Measurements from ENCODE around the gene RAPGEF5.
"Not testable (repeated sequence)": the region's sequence is repeated elsewhere in the genome, so short reads cannot be mapped to it uniquely, and the experiment has no call there.

The RAPGEF5 gene

DNA sequence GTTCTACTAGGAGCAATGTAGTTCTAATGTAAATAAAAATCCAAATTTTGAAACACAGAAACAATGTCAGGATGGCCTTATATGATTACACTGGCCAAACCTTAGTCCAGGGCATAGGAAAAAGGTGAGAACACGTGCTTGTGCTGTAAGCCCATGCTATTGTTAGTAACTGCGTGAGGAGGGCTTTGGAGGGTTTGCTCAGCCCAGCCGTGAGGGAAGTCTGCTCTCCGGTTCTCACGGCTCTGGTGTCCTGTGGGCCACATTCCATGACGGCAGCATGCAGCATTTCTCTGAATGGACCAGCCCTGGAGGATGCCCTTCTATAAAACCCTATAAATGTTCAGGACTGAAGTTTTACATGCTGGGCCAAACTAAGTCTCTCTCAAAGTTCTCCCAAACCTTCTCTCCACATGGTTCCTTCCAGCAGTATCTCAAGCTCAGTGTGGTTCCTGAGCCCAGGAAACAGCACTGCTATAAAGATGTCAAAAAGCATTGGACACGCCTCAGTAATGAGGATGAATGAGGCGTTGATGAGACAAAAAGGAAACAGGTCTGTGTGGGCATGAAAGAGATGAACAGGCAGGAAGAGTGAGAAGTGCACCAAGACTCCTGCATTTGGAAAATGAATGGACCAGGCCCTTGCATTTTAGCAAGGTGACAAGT lies 236.4 kb downstream of the RAPGEF5 start:
- DNase-seq (ENCODE audit: low spot score), result no peak

DNA sequence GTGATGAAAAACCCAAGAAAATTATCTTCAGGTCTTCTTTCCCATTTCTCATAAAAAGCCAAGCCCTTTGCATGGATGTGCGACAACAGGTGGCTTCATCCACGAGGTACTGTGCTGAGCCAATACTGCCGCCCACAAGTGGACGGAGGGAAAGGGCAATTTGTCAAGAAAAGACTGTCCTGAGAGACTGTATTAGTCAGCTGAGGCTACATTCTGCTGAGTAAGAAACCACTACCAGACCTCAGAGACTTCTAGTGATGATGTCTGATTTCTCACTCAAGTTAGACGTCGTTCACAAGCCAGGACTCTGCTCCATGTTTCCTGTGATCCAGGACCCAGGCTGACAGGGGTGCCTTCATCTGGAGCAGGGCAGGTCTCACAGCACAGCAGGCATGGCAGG lies 239.7 kb downstream of the RAPGEF5 start:
- no peak for DNase-seq (ENCODE audit: low spot score)

DNA sequence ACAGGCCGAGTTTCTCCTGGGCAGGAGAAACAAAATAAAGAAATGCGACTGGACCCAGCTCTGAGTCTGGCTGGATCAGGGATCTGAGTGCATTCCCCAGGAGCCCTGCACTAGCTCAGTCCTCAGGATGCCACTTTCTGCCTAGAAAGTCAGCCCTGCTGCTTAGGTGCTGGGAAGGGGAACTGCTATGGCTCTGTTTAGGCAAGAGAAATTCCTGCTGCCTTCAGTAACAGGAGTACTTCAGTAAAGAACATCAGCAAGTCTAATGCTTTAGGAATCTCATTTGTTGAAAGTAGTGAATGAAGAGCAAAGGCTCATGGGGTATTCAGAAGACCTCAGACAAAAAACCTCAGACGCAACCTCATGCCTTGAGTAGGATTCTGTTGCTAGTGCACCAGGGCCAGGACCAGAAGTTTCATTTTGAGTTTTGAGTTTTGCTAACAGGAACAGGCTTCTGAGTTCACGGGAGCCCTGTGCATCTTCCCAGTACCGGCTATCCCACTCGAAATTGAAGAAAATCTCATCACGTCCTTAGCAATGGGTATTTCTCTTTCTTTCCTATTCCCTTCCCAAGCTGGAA lies 240.4 kb downstream of the RAPGEF5 start:
- no peak for DNase-seq (ENCODE audit: low spot score)

DNA sequence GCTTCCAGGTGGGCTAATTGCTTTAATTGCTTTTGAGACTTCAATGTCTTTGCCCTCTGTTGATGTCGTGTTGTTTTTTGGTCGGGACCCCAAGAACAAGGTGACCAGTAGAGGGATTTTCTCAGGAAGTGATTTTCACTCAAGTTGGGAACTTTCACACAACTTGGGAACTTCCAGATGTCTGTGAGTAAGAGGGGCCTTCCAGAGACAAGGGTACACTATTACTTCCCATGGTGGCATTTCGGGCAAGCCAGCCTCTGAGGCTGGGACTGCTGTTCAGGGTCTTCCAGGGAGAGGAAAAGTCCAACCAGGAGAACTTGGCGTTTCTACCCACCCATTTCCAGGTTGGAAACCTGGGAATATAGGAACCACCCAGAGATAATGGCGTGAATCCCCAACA lies 241.3 kb downstream of the RAPGEF5 start:
- no peak for DNase-seq (ENCODE audit: low spot score)

DNA sequence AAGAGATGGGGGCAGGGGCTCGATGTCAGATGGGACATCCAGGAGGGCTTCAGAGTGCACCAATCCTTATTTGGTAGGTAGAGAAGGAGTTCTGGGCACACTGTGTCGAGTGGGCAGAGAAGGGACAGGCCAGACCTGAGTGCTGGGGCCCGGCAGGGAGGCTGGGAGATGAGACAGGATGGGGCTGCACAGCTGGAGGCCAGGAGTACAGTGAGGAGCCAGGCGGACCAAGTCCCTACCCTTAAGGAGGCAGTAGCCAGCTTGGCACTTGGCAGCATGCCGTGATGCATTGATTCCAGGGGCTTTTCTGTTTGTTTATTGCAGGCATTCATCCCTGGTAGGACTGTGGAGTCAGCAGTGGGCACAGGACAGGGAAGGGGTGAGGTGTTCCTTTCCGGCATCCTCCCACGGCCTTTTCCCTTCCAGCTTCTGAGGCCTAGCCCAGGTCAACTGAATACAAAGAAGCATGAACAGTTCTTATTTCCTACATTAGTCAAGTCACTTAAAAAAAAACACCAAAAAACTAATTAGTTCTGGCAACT lies 242.4 kb downstream of the RAPGEF5 start:
- no peak for DNase-seq (ENCODE audit: low spot score)

DNA sequence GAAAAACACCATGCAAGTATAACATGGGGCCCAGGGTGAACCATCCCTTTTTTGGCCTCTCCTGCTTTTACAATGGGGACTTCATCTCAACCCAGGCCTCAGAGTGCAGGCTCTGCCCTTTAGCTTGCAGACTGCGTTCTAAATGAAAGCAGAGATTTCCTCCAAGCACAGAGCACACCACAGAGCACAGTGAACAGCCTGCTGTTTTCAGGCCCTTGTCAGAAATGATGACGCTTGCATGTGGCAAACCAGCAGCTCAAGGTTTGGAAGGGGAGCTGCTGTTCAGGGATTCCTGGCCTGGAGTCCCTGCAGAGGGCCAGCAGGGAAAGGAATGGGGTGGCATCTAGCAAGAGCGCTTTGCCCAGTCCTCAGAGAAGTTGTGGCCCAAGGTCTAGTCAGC lies 243.9 kb downstream of the RAPGEF5 start:
- DNase-seq (ENCODE audit: low spot score), result no peak

DNA sequence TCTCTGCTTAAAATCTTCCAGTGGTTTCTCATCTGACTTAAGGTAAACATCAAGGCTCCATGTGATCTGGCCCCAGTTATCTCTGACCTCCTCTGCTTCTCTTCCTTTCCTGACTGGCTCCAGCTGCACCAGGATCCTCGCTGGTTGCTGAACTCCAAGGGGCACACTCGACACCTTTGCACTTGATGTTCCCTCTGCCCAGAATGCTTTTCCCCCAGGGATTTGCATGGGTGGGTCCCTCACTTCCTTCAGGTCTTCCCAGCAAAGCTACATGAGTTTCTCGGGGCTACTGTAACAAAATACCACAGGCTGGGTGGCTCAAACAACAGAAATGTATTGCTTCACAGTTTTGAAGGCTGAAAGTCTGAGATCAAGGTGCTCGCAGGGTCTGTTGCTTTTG lies 245.3 kb downstream of the RAPGEF5 start:
- DNase-seq (ENCODE audit: low spot score), result no peak

DNA sequence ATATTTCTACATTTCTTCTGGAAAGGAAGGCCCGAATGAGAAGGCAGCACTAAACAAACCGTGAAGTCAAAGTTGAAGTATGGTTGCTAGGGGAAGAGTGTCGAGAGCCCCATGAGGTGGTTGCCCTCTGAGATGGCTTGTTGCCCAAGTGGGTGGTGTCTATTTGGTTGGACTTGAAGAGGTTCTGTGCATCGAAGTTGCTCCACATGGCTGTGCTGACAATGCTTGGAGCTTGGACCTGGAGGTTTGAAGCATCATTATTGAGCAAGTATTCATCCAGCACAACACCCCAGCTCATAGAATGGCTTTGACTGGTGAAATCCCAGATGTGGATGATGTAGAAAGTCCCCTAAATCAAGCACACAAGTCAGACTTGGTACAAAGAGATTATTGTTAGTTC lies 246.1 kb downstream of the RAPGEF5 start:
- DNase-seq (ENCODE audit: low spot score), result no peak

DNA sequence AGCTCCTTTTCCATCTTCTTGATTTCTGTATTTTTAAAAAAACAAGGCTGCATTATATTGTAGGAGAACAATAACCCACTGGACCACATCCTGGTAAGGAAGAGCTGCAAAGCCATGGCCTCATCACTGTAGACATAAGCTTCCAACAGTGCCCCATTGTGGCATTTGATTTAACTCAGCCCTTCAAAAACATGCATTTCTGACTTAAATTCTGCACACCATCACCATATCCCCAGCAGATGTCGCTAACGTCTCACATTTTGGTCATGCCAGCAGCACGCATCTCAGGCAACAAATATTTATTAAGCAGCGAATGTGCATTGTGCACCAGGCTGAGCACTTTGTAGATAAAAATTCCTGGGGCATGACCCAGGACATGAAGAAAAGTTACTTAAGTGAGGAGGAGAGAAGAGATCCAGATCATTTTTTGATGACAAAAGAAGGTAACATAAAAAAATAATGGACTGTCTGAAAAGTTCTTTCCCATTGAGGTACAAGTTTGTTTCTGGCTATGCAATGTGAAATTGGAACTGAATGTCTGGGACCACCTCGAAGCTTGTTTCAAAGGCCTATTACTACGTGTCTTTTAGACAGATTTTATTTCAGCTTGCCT lies 246.6 kb downstream of the RAPGEF5 start:
- DNase-seq (ENCODE audit: low spot score), result peak; percentile 91

DNA sequence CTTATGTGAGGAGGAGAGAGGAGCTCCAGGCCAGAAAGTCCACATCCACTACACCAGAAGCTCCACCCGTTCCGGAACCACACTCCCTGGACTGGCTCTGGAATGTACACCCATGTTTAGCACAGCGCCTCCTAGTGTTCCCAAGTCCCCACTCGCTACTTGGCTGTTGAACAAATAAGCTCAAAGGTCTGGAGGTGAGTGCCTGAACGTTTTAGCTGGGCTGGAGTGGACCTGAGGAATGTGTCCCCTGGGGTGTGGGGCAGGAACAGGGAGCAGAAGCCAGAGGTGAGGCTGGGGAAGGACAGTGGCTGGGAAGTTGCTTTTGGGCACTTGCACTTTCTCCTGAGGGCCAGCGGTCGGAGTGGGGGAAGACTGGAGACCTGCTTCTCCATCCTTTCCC lies 247.2 kb downstream of the RAPGEF5 start:
- peak; percentile 61 for DNase-seq (ENCODE audit: low spot score)

DNA sequence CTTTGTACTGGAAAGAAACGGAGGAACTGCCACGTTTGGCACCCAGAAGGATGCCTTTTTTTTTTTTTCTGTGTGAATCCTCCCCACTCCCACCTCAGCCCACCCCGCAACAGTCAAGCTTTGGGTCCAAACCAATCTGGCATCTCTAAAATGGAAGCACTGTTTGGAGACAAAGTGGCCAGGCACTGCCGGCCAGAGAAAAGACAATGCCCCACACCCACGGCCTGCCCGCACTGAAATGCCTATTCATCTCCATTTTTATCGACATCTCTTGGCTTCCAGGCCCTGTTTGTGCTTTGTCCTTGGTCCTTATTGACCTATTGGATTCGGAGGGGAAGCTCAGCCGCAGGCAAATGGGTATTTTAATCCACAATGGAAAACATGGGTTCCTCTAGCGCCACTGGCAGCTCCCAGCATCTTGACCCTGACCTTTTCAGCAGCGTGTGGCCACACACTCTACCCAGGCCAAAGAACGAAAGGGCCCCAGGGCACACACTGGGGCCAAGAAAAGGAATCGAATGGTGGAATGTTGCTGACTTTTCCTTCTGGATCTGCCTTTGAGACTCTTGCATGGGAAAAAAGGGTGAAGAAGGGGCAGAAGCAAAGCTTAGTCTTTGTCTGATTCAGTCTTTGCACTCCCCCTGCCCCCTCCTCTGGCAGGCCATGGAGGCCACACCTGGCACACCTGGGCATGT lies 248.7 kb downstream of the RAPGEF5 start:
- DNase-seq (ENCODE audit: low spot score), result no peak

DNA sequence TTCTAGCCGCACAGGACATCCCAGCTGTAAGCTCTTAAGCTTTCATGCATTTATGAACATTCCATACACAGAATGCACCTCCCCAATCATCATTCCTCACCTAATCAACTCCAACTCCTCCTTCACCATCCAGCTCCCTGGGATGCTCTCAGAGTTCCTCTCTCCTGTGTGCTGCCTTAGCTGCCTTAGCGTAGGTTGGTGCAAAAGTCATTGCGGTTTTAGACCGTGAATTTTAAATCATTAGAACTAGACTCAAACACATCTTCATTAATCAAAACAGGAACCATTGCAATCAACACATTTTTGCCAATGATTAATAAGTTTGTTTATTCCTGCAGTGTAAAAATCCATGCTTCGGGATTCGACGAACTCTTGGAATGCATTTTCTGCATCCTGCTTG lies 251.4 kb downstream of the RAPGEF5 start:
- DNase-seq (ENCODE audit: low spot score), result no peak

DNA sequence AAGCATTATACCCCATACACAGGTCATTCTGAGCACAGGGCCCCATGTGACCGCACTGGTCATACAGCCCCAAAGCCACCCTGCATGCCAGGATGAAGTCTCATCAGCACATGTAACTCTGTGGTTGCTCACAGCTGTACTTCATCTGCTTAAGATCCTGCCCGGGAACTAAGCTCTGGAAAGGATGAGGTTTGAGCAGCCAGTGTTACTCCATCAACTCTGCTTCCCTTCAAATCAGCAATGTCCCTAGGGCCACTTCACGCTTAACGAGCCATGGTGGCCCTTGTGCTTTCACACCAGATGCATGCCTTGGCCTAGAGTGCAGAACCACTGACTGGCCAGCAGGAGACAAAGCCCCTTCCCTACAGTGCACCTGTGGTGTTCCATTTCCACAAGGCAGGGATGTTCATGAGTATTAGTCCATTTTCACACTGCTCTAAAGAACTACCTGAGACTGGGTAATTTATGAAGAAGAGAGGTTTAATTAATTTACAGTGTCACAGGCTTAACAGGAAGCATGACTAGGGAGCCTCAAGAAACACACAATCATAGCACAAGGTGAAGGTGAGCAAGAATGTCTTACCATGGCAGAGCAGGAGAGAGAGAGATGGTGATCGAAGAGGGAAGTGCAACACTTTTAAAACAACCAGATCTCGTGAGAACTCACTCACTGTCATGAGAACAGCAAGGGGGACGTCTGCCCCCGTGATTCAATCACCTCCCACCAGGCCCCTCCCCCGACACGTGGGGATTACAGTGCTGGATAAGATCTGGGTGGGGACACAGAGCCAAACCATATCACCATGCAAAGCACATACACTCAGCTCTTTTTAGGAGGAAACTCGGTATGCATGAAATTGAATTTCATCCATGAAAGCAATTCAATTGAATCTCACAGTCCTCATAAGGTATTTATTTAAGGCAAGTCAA lies 262.3 kb downstream of the RAPGEF5 start:
- no peak for DNase-seq (ENCODE audit: low spot score)

DNA sequence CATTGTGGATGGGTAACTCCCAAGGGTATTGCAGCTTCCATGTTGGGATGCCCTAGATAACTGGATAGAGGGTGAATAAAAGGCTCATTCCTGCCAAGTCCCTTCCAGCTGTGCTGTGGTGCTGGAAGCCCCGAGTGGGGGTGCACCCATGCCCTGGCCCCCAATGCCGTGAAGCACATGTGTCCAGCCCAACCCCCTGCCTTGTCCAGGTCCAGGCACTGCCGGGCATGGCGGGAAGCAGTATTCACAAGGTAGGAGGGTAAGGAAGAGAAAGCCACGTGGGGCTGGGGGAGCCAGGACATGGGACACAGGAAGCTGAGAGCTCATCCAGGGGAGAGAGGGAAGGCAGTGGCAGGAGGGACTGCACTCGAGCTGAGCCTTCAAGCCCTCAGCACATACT lies 263.0 kb downstream of the RAPGEF5 start:
- no peak for DNase-seq (ENCODE audit: low spot score)

DNA sequence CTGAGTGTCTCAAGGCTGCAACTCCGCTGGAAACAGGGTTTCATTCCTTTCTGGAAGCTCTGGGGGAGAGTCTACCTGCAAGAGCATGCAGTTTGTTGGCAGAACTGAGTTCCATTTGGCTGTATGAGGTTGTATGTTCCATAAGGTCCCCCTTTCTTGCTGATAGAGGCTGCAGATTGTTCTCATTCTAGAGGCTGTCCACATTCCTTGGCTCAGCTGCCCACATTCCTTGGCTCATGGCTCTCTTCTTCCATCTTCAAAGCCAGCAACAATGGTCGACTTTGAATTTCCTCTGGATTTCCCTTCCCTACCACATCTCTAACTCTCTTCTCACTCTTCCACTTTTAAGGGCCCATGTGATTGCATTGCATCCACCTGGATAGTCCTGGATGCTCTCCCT lies 264.0 kb downstream of the RAPGEF5 start:
- DNase-seq (ENCODE audit: low spot score), result no peak

DNA sequence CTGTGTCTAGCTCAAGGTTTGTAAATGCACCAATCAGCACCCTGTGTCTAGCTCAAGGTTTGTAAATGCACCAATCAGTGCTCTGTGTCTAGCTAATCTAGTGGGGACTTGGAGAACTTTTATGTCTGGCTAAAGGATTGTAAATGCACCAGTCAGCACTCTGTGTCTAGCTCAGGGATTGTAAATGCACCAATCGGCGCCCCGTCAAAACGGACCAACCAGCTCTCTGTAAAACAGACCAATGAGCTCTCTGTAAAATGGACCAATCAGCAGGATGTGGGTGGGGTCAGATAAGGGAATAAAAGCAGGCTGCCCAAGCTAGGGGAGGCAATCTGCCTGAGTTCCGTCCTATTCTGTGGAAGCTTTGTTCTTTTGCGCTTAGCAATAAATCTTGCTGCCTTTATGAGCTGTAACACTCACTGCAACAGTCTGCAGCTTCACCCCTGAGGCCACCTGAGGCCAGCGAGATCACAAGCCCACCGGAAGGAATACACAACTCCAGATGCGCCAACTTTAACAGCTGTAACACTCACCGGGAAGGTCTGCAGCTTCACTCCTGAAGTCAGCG lies 265.9 kb downstream of the RAPGEF5 start:
- DNase-seq (ENCODE audit: low spot score), result not testable (repeated sequence)

DNA sequence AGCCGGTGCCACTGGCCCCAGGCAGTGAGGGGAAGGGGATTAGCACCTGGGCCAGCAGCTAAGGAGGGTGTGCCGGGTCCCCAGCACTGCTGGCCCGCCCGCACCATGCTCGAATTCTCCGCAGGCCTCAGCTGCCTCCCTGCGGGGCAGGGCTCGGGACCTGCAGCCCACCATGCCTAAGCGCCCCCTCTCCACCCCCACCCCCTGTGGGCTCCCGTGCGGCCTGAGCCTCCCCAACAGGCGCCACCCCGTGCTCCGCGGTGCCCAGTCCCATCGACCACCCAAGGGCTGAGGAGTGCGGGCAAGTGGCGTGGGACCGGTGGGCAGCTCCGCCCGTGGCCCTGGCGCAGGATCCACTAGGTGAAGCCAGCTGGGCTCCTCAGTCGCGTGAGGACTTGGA lies 266.4 kb downstream of the RAPGEF5 start:
- DNase-seq (ENCODE audit: low spot score), result no peak

DNA sequence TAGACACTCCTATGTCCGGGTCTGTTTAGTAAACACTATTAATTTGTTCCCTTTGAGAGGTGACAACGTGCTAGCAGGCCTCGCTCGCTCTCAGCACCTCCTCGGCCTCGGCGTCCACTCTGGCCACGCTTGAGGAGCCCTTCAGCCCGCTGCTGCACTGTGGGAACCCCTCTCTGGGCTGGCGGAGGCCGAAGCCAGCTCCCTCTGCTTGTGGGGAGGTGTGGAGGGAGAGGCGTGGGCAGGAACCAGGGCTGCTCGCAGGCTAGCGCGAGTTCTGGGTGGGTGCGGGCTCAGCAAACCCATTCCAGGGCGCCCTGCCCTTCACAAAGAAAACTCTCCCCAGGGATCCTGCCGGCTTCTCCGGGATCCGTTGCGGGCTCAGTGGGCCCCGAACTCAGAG lies 266.8 kb downstream of the RAPGEF5 start:
- no peak for DNase-seq (ENCODE audit: low spot score)

DNA sequence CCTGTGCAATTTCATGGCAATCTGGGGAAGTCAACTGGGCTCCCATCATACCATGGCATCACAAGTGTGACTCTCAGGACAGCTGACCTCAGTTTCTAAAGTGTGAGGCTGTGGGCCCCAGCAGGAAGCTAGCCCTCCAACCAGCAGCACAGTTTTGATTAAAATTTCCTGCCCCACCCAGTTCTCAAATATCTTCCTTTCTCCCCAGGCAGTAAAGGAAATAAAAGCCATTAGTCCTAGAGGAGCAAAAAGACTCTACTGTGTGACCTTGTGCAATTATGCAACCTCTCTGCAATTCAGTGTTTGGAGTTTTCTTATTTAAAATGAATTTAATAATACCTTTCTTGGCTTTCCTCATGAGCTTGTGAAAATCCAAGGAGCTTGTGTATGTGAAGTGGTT lies 268.1 kb downstream of the RAPGEF5 start:
- no peak for DNase-seq (ENCODE audit: low spot score)

DNA sequence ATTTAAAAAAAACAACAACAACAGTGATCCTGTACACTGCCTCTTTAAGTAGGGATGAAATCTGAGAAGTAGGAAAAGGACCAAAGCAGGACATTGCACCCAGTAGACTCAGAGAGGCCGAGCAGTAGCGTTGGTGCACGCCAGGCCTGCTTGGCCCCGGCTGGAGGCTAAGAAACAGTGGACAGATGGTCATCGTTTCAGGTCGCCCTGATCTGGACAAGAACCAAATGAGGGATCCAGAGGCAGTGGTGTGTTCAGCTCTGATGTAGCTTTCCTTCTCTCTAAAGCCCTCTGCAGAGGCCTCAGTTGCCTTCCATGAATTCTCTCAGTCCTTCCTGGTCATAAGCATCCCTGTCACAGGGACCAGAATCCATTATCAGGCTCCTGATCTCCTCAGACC lies 269.1 kb downstream of the RAPGEF5 start:
- peak; percentile 52 for DNase-seq (ENCODE audit: low spot score)

DNA sequence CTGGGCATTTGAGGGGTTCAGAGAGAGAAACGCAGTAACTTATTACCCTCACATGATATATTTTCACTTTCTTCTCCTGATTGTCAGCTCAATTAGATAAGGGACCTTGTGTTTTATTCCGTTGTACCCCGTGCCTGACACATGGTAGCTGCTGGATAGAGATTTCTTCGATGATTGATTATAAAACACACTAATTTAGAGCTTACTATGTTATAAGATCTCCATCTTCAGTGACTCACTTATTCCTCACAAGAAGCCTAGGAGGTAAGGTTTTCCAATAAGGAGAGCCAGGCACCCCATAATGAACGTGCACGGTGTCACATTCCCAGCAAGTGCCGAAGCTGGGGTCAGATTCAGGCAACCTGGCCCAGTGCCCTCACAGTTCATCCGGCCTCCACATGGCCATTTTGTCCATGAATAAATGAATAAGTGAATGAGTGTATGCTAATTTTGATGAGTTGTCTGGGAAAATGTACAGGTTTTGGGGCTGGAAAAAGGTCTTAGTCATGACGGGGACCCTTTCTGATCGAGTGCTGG lies 273.2 kb downstream of the RAPGEF5 start:
- peak; percentile 43 for DNase-seq (ENCODE audit: low spot score)

Data from cerebellar cortex (tissue), 1 donor.